SU-DHL-6 (cell line): ENCODE results near the gene DCAF15.
"Not testable (repeated sequence)": the region's sequence is repeated elsewhere in the genome, so short reads cannot be mapped to it uniquely, and the experiment has no call there.

Experiments used
- H2AFZ ChIP-seq: fragments of 200-600 bp; sonication (generic); 2 replicates; pipeline ENCODE4 v1.6.1; 2014; ENCODE audit warnings: low read depth, mild to moderate bottlenecking, moderate library complexity, mixed read lengths, antibody characterized with exemption, low read length; ENCODE audit not compliant: severe bottlenecking
- H3F3A ChIP-seq: fragments of 200-600 bp; shearing (Covaris generic); 2 replicates; pipeline ENCODE4 v1.6.0; 2016; ENCODE audit warnings: antibody characterized with exemption, mild to moderate bottlenecking; ENCODE audit not compliant: insufficient read depth
- H3K27ac ChIP-seq: fragments of 200-600 bp; sonication (generic); 2 replicates; pipeline ENCODE4 v1.5.1; 2016; ENCODE audit warnings: low read depth, mild to moderate bottlenecking, low read length, moderate library complexity, mixed read lengths
- H3K27me3 ChIP-seq: fragments of 200-600 bp; sonication (generic), shearing (Covaris generic); 2 replicates; pipeline ENCODE4 v1.6.0; 2014; ENCODE audit warnings: mild to moderate bottlenecking, low read length
- H3K36me3 ChIP-seq: fragments of 200-600 bp; sonication (generic); 2 replicates; pipeline ENCODE4 v1.6.1; 2014; ENCODE audit warnings: mild to moderate bottlenecking, low read length, mixed read lengths
- H3K4me2 ChIP-seq: fragments of 300-600, 200-600 bp; shearing (Covaris generic), sonication (generic); 2 replicates; pipeline ENCODE4 v1.6.0; 2014; ENCODE audit warnings: low read length, low read depth, mild to moderate bottlenecking; ENCODE audit not compliant: poor library complexity, severe bottlenecking
- H3K4me3 ChIP-seq: fragments of 200-600 bp; sonication (generic); 2 replicates; pipeline ENCODE4 v1.5.1; 2014; ENCODE audit warnings: antibody characterized with exemption, low read length, mild to moderate bottlenecking, mixed read lengths; ENCODE audit not compliant: insufficient read depth, poor library complexity, severe bottlenecking
- H3K79me2 ChIP-seq: fragments of 200-600 bp; sonication (generic); 2 replicates; pipeline ENCODE4 v1.6.1; 2014; ENCODE audit warnings: mild to moderate bottlenecking, low read length, moderate library complexity; ENCODE audit not compliant: insufficient read depth
- H3K9ac ChIP-seq: fragments of 200-600 bp; sonication (generic); 2 replicates; pipeline ENCODE4 v1.7.0; 2014; ENCODE audit warnings: mild to moderate bottlenecking, low read length
- H3K9me2 ChIP-seq: fragments of 200-600 bp; sonication (generic); replicated peaks from 2 replicates; pipeline ENCODE4 v1.6.1; 2014; ENCODE audit warnings: low read length; ENCODE audit not compliant: insufficient read depth
- H3K9me3 ChIP-seq: fragments of 200-600 bp; sonication (generic); 2 replicates; pipeline ENCODE4 v1.6.1; 2014; ENCODE audit warnings: low read length, mixed read lengths; ENCODE audit not compliant: insufficient read depth
- H4K20me1 ChIP-seq: fragments of 200-600 bp; sonication (generic); 2 replicates; pipeline ENCODE4 v1.6.1; 2014; ENCODE audit warnings: low read depth, mild to moderate bottlenecking, antibody characterized with exemption, low read length, moderate library complexity, mixed read lengths
- CTCF ChIP-seq: fragments of 200-600 bp; sonication (generic); IDR thresholded peaks from one replicate; pipeline ENCODE4 v1.5.1; 2017; ENCODE audit warnings: antibody characterized with exemption, mild to moderate bottlenecking, low read length, moderate library complexity; ENCODE audit not compliant: insufficient read depth, poor library complexity, severe bottlenecking
- EZH2phosphoT487 ChIP-seq: fragments of 200-600 bp; sonication (generic), shearing (Covaris generic); conservative IDR thresholded peaks from 2 replicates; pipeline ENCODE4 v1.6.1; 2018; ENCODE audit warnings: mild to moderate bottlenecking, antibody characterized with exemption, low read length, moderate library complexity, mixed read lengths

The DCAF15 gene

GRCh38 chr19:13965926-13966683 lies 13.8 kb downstream of the DCAF15 start:
- no peak overlapping the region for H2AFZ ChIP-seq
- TF ChIP-seq CTCF: no peak
- no peak for TF ChIP-seq EZH2phosphoT487
- no peak overlapping the region for H3K9ac ChIP-seq
- no peak overlapping the region for H3K4me3 ChIP-seq
- no peaks in the 10 kb centered on the region for H3K9me2 ChIP-seq
- 0 out of 2 replicates have a peak, but pooled peaks cover 2% of the 10 kb centered on the region for H3K36me3 ChIP-seq
- peaks cover 4% of the 10 kb centered on the region; the same call in 1 of the 2 replicates for H3F3A ChIP-seq
- no peaks in the 10 kb centered on the region for H3K27me3 ChIP-seq
- H4K20me1 ChIP-seq: no peaks in the 10 kb centered on the region
- no peaks in the 10 kb centered on the region for H3K79me2 ChIP-seq
- no peak overlapping the region for H3K27ac ChIP-seq
- H3K4me2 ChIP-seq: no peak overlapping the region
- no peaks in the 10 kb centered on the region for H3K9me3 ChIP-seq

- Histone ChIP-seq H3K27me3 (no peaks in the 10 kb centered on the region), H4K20me1 (no peaks in the 10 kb centered on the region), H3K36me3 (no peaks in the 10 kb centered on the region), H3K4me2 (no peak overlapping the region), H3F3A (peaks cover 4% of the 10 kb centered on the region; the same call in 1 of the 2 replicates), H3K9me3 (no peaks in the 10 kb centered on the region), H3K27ac (no peak overlapping the region), H3K4me3 (no peak overlapping the region), H3K9ac (no peak overlapping the region), H3K9me2 (no peaks in the 10 kb centered on the region), H2AFZ (no peak overlapping the region), H3K79me2 (no peaks in the 10 kb centered on the region)
- TF ChIP-seq EZH2phosphoT487 (no peak), CTCF (no peak)
These were observed 14.4 kb downstream of the DCAF15 start for GRCh38 chr19:13966684-13967128.

GRCh38 chr19:13967206-13967605 lies 14.9 kb downstream of the DCAF15 start:
- H3K4me3 ChIP-seq, H3F3A ChIP-seq, H3K9ac ChIP-seq, H3K79me2 ChIP-seq, H2AFZ ChIP-seq, H3K27ac ChIP-seq, H4K20me1 ChIP-seq, H3K9me3 ChIP-seq, H3K27me3 ChIP-seq, H3K4me2 ChIP-seq, H3K36me3 ChIP-seq, H3K9me2 ChIP-seq: not testable (repeated sequence)

GRCh38 chr19:13968383-13968935 lies 16.1 kb downstream of the DCAF15 start:
- Histone ChIP-seq H3K4me3 (no peak overlapping the region), H4K20me1 (no peaks in the 10 kb centered on the region), H3K9me3 (no peaks in the 10 kb centered on the region), H3K36me3 (no peaks in the 10 kb centered on the region), H3K27ac (no peak overlapping the region), H3K9ac (no peak overlapping the region), H3K9me2 (no peaks in the 10 kb centered on the region), H3K27me3 (no peaks in the 10 kb centered on the region), H3K79me2 (no peaks in the 10 kb centered on the region), H2AFZ (no peak overlapping the region), H3K4me2 (no peak overlapping the region), H3F3A (peaks cover 4% of the 10 kb centered on the region; the same call in 1 of the 2 replicates)
- TF ChIP-seq EZH2phosphoT487 (no peak), CTCF (no peak)
